ENCODE results near the gene POU2F2. TPM values are rescaled to one million over a fixed set of nuclear protein-coding genes. Genes with fewer than 3 reads are reported as not detected.
A peak's percentile ranks its signal among the peaks of the same experiment; 100 is the strongest.

POU2F2 gene
- polyA plus RNA-seq, 4 donors, result 0.69 to 1.7 (median 1.2) TPM

- no peak for DNase-seq (ENCODE audit: low read depth in 4 of 4, low spot score in 3 of 4)
These were observed 45.3 kb downstream of the POU2F2 start for GRCh38 chr19:42086770-42087550.

GRCh38 chr19:42086188-42086736 is 46.0 kb downstream of the POU2F2 start:
- DNase-seq (ENCODE audit: low read depth in 4 of 4, low spot score in 3 of 4), result no peak

- DNase-seq (ENCODE audit: low read depth in 4 of 4, low spot score in 3 of 4), result no peak
These were observed 48.7 kb downstream of the POU2F2 start for GRCh38 chr19:42083537-42083936.

GRCh38 chr19:42081584-42082203 is 50.6 kb downstream of the POU2F2 start:
- DNase-seq (ENCODE audit: low read depth in 4 of 4, low spot score in 3 of 4), result no peak

- DNase-seq (ENCODE audit: low read depth in 4 of 4, low spot score in 3 of 4), result no peak
These were observed 51.4 kb downstream of the POU2F2 start for GRCh38 chr19:42080764-42081375.

- DNase-seq (ENCODE audit: low read depth in 4 of 4, low spot score in 3 of 4), result no peak
These were observed 52.1 kb downstream of the POU2F2 start for GRCh38 chr19:42079886-42080763.

- no peak for DNase-seq (ENCODE audit: low read depth in 4 of 4, low spot score in 3 of 4)
These were observed 53.0 kb downstream of the POU2F2 start for GRCh38 chr19:42079276-42079669.

GRCh38 chr19:42078538-42079275 is 53.5 kb downstream of the POU2F2 start:
- DNase-seq (ENCODE audit: low read depth in 4 of 4, low spot score in 3 of 4), result no peak

GRCh38 chr19:42078058-42078457 is 54.2 kb downstream of the POU2F2 start:
- DNase-seq (ENCODE audit: low read depth in 4 of 4, low spot score in 3 of 4), result no peak

GRCh38 chr19:42076380-42076944 is 55.8 kb downstream of the POU2F2 start:
- DNase-seq (ENCODE audit: low read depth in 4 of 4, low spot score in 3 of 4), result no peak

GRCh38 chr19:42075616-42076379 is 56.4 kb downstream of the POU2F2 start, which contains the start of gene ZNF574:
TSS of gene ZNF574 (plus strand) at chr19:42076166. CDS start at chr19:42078607, 2,441 bp downstream.
- peak; percentile 98 to 99 (median 98) for DNase-seq (ENCODE audit: low read depth in 4 of 4, low spot score in 3 of 4)

GRCh38 chr19:42075364-42075615 is 57.0 kb downstream of the POU2F2 start:
- DNase-seq (ENCODE audit: low read depth in 4 of 4, low spot score in 3 of 4), result no peak

- DNase-seq (ENCODE audit: low read depth in 4 of 4, low spot score in 3 of 4), result peak in 2 of 4 donors; percentile 20 to 36
These were observed 57.5 kb downstream of the POU2F2 start for GRCh38 chr19:42074513-42075363.

GRCh38 chr19:42071247-42071646 is 61.0 kb downstream of the POU2F2 start:
- no peak for DNase-seq (ENCODE audit: low read depth in 4 of 4, low spot score in 3 of 4)

- peak in 2 of 4 donors; percentile 29 to 32 for DNase-seq (ENCODE audit: low read depth in 4 of 4, low spot score in 3 of 4)
These were observed 62.5 kb downstream of the POU2F2 start, which contains the start of gene GRIK5 for GRCh38 chr19:42069619-42070351. TSS of gene GRIK5 (minus strand) at chr19:42070206. CDS start at chr19:42065770, 4,436 bp downstream.

GRCh38 chr19:42068756-42069571 is 63.3 kb downstream of the POU2F2 start:
- DNase-seq (ENCODE audit: low read depth in 4 of 4, low spot score in 3 of 4), result no peak

Measured in left renal pelvis (tissue), 4 donors.